ENCODE data around the gene CDH13. TPM values are rescaled to one million over a fixed set of nuclear protein-coding genes. Genes with fewer than 3 reads are reported as not detected.

The CDH13 gene
- total RNA-seq, 2 donors from 2014 or later, result 2.9 TPM; not detected in 1

DNA sequence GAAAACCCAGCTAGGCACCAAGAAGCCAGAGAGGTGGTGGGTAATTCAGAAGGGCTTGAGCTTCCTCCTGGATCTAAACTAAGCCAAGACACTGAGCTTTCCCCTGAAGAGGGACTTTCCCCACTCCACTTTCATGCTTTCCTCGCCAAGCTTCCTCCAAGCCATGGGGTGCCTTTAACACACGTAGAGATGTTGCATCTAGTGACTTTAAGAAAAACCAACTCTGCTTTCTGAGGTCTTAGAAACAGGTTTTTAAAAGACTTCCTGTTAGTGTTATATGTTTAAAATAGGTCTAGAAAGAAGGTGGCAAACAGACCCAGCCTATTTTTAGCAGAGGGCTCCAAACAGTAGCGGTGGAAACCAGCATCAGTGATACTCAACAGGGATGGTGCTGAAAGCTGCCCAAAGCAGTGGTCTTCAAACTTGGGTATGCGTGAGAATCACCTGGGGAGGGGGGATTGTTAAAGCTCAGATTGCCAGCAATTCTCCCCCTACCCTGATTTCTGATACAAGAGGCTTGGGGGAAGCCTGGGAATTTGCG, 585.6 kb downstream of the CDH13 start:
- H3K27me3 ChIP-seq, result no peaks in the 10 kb centered on the region
- H3K4me3 ChIP-seq, result no peak overlapping the region
- H3K4me1 ChIP-seq, result no peaks in the 10 kb centered on the region
- TF ChIP-seq, protein P1, sequence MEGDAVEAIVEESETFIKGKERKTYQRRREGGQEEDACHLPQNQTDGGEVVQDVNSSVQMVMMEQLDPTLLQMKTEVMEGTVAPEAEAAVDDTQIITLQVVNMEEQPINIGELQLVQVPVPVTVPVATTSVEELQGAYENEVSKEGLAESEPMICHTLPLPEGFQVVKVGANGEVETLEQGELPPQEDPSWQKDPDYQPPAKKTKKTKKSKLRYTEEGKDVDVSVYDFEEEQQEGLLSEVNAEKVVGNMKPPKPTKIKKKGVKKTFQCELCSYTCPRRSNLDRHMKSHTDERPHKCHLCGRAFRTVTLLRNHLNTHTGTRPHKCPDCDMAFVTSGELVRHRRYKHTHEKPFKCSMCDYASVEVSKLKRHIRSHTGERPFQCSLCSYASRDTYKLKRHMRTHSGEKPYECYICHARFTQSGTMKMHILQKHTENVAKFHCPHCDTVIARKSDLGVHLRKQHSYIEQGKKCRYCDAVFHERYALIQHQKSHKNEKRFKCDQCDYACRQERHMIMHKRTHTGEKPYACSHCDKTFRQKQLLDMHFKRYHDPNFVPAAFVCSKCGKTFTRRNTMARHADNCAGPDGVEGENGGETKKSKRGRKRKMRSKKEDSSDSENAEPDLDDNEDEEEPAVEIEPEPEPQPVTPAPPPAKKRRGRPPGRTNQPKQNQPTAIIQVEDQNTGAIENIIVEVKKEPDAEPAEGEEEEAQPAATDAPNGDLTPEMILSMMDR (IDR thresholded peaks at IDR 0.05), result no peak
- no peak for TF ChIP-seq POLR2A (IDR thresholded peaks at IDR 0.05)
- intact Hi-C loops (cut with DNase I), result loop anchor here (10.0 kb wide), 1 partner anchor 948 kb away; no protein-coding TSS in a partner anchor
- no peaks in the 10 kb centered on the region for H3K36me3 ChIP-seq (replicated peaks in 1 of 2; ENCODE audit: insufficient read depth in 1 of 2, low read depth in 2 of 2)
- ATAC-seq (no peak), DNase-seq (no peak)
- H3K27ac ChIP-seq, result no peak overlapping the region
- H3K9me3 ChIP-seq, result no peaks in the 10 kb centered on the region
- WGBS, 2 donors, result 72% methylated on average over 5 of the region's 5 CpGs

DNA sequence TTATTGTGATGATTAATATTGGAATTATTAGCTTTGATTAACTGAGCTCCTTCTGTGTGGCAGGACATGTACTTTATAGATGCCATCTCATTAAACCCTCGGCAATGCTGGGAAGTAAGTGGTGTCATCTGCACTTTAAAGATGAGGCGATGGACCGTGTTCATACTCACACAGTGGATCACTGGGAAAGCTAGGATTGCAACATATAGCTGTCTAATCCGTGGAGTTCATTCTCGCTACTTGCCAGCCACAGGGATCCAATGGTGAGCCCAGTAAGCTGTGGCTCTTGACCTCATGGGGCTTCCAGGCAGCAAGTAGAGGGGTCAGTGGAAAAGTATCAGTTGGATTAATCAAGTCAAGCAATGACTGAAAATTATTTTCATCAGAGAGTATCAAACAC, 587.9 kb downstream of the CDH13 start:
- Histone ChIP-seq H3K27me3 (no peaks in the 10 kb centered on the region), H3K4me3 (no peak overlapping the region), H3K9me3 (no peaks in the 10 kb centered on the region), H3K4me1 (no peaks in the 10 kb centered on the region), H3K27ac (no peak overlapping the region), H3K36me3 (replicated peaks in 1 of 2; ENCODE audit: insufficient read depth in 1 of 2, low read depth in 2 of 2) (no peaks in the 10 kb centered on the region)
- intact Hi-C loops (cut with DNase I), result loop anchor here (10.0 kb wide), 1 partner anchor 950 kb away; no protein-coding TSS in a partner anchor
- TF ChIP-seq POLR2A (IDR thresholded peaks at IDR 0.05), result no peak
- TF ChIP-seq, protein P1 (IDR thresholded peaks at IDR 0.05), result no peak
- DNase-seq (no peak), ATAC-seq (no peak)
- WGBS, 2 donors, result 79 to 89% methylated on average over 5 of the region's 5 CpGs

DNA sequence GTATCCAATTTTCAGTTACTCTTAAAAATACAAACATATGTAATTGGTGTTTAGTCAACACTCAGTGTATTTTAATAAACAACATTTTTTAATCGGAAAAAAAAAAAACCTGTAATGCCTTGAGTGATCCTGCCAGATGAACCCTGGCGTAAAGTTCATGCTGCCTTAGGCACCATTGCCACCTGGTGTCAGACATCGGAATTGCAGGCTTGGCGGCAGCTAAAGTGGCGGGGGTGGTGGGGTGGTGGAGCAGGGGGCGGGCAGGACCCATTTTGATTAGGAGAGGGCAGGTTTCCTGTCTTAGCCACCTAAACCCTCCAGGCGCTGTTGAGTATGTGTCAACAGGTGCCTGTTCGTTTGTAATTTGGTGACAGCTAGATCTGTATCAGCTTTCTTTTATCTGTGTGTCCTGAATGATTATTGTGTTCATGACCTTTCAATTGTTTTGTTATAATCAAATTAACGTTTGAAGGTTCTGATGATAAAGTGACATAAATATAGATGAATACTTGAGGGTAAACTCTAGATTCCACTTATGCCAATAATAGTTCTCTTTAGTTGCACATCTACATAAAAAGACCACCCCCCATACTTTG, 588.7 kb downstream of the CDH13 start:
- Histone ChIP-seq H3K27me3 (no peaks in the 10 kb centered on the region), H3K9me3 (no peaks in the 10 kb centered on the region), H3K4me1 (no peaks in the 10 kb centered on the region), H3K27ac (no peak overlapping the region), H3K36me3 (replicated peaks in 1 of 2; ENCODE audit: insufficient read depth in 1 of 2, low read depth in 2 of 2) (no peaks in the 10 kb centered on the region), H3K4me3 (no peak overlapping the region)
- 18 to 25% methylated on average over 9 of the region's 9 CpGs for WGBS, 2 donors
- DNase-seq, result peak in 2 of 4 donors; percentile 36 to 44
- ATAC-seq, result no peak
- intact Hi-C loops (cut with DNase I), result loop anchor here (10.0 kb wide), 1 partner anchor 951 kb away; no protein-coding TSS in a partner anchor
- TF ChIP-seq, protein P1 (IDR thresholded peaks at IDR 0.05), result peak; percentile 46 to 76 (median 54)
- no peak for TF ChIP-seq POLR2A (IDR thresholded peaks at IDR 0.05)

DNA sequence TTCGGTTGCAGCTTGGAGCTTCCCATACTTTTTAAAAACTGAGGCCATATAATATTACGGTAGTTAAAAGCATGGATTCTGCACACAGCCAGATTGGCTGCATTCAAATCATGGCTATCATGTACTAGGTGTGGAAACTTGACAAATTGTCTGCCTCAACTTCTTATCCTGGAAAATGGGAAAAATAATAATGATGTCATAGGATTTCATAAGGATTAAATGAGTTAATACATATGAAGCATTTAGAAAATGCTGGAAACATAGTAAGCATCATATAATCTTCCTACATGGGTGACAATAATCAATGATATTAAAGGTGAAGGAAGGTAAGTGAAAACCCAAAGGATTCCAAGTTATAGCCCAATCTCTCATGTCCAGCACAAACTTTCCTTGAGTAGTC, 592.5 kb downstream of the CDH13 start:
- no peak for DNase-seq
- Histone ChIP-seq H3K9me3 (no peaks in the 10 kb centered on the region), H3K4me3 (no peak overlapping the region), H3K4me1 (no peaks in the 10 kb centered on the region), H3K27ac (no peak overlapping the region), H3K36me3 (replicated peaks in 1 of 2; ENCODE audit: insufficient read depth in 1 of 2, low read depth in 2 of 2) (no peaks in the 10 kb centered on the region), H3K27me3 (no peaks in the 10 kb centered on the region)
- intact Hi-C loops (cut with DNase I), result loop anchor here (10.0 kb wide), 1 partner anchor 954 kb away; no protein-coding TSS in a partner anchor
- WGBS, 2 donors, result 76 to 79% methylated on average over 2 of the region's 2 CpGs
- TF ChIP-seq, protein P1 (IDR thresholded peaks at IDR 0.05), result no peak
- TF ChIP-seq POLR2A (IDR thresholded peaks at IDR 0.05), result no peak
- ATAC-seq, result no peak

DNA sequence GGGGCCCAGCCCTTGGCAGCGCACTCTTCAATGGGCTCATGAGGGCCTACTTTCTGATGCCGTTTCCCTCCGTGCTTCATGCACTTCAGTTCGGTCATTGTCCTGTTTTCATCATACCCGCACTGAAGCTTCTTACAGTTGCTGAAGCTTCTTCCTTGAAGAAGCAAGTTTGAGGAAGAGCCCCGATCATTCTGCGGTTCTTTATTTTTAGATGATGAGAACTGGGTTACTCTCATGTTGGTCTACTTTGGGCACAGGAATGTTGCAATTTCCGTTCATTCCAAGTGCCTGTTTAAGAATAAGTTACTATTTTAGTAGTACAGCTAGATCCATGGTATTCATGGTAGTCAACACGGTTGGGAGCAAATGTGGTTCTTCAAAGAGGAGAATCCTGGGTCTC, 593.3 kb downstream of the CDH13 start:
- Histone ChIP-seq H3K9me3 (no peaks in the 10 kb centered on the region), H3K4me3 (no peak overlapping the region), H3K27me3 (no peaks in the 10 kb centered on the region), H3K27ac (no peak overlapping the region), H3K36me3 (replicated peaks in 1 of 2; ENCODE audit: insufficient read depth in 1 of 2, low read depth in 2 of 2) (no peaks in the 10 kb centered on the region), H3K4me1 (no peaks in the 10 kb centered on the region)
- WGBS, 2 donors, result 66 to 82% methylated on average over 9 of the region's 9 CpGs
- no peak for DNase-seq
- TF ChIP-seq, protein P1 (IDR thresholded peaks at IDR 0.05), result no peak
- no peak for TF ChIP-seq POLR2A (IDR thresholded peaks at IDR 0.05)
- no peak for ATAC-seq
- intact Hi-C loops (cut with DNase I), result no loop called here

All from body of pancreas (tissue), 4 donors.